GM19193 (cell line): ENCODE data around the gene WWC1.

ENCODE experiments used
- POLR2A ChIP-seq: IDR thresholded peaks from 4 replicates; pipeline ENCODE4 v1.6.1; 2011; ENCODE audit not compliant: insufficient read depth, insufficient read length; ENCODE audit errors: extremely low read depth

WWC1 gene

GRCh38 chr5:168356592-168356991, 65.1 kb downstream of the WWC1 start:
- no peak for TF ChIP-seq POLR2A

- no peak for TF ChIP-seq POLR2A
These were observed 66.4 kb downstream of the WWC1 start for GRCh38 chr5:168357876-168358275.

GRCh38 chr5:168359820-168360460, 68.5 kb downstream of the WWC1 start:
- no peak for TF ChIP-seq POLR2A

GRCh38 chr5:168360521-168361285, 69.3 kb downstream of the WWC1 start:
- TF ChIP-seq POLR2A: no peak

GRCh38 chr5:168362097-168362885, 70.8 kb downstream of the WWC1 start:
- no peak for TF ChIP-seq POLR2A

- TF ChIP-seq POLR2A: no peak
These were observed 72.8 kb downstream of the WWC1 start for GRCh38 chr5:168364151-168364661.

- TF ChIP-seq POLR2A: no peak
These were observed 73.5 kb downstream of the WWC1 start for GRCh38 chr5:168364750-168365550.

- no peak for TF ChIP-seq POLR2A
These were observed 74.2 kb downstream of the WWC1 start for GRCh38 chr5:168365581-168366081.

GRCh38 chr5:168366116-168366515, 74.7 kb downstream of the WWC1 start:
- no peak for TF ChIP-seq POLR2A

GRCh38 chr5:168368854-168369253, 77.4 kb downstream of the WWC1 start:
- no peak for TF ChIP-seq POLR2A

- no peak for TF ChIP-seq POLR2A
These were observed 79.4 kb downstream of the WWC1 start for GRCh38 chr5:168370831-168371230.

- TF ChIP-seq POLR2A: no peak
These were observed 81.0 kb downstream of the WWC1 start for GRCh38 chr5:168372356-168372946.

GRCh38 chr5:168374532-168374931, 83.1 kb downstream of the WWC1 start:
- no peak for TF ChIP-seq POLR2A

- TF ChIP-seq POLR2A: no peak
These were observed 83.8 kb downstream of the WWC1 start for GRCh38 chr5:168375214-168375613.
